SK-N-SH (cell line): ENCODE data around the gene BRINP1. TPM values are rescaled to one million over a fixed set of nuclear protein-coding genes. Genes with fewer than 3 reads are reported as not detected.

Experiments
- CTCF ChIA-PET: fragments of 300-600, 350-600 bp; formaldehyde crosslinking; extraction: SDS; loops from one replicate; lab custom pipeline; 2021; lab: Yijun Ruan, JAX
- POLR2A ChIA-PET: fragments of 350-600 bp; sonication (Branson Sonifier 250); formaldehyde crosslinking; extraction: SDS; loops from one replicate; lab custom pipeline; 2020; ENCODE audit warnings: antibody characterized with exemption, inconsistent platforms; lab: Yijun Ruan, JAX
- DNase-seq: peaks from one replicate; pipeline ENCODE4 v3.0.0; 2012
- H2AFZ ChIP-seq: fragments of 200-600 bp; sonication (generic); 2 replicates; pipeline ENCODE4 v1.8.1; 2016; ENCODE audit warnings: antibody characterized with exemption, mild to moderate bottlenecking, low read depth
- H3F3A ChIP-seq: fragments of 200-600 bp; sonication (generic); replicated peaks from 2 replicates; pipeline ENCODE3; 2016; ENCODE audit warnings: antibody characterized with exemption, mild to moderate bottlenecking; ENCODE audit not compliant: insufficient read depth
- H3K27ac ChIP-seq, 2 experiments: fragments of 200-500 bp in 1 of 2; fragments of 200-600 bp in 1 of 2; sonication (Bioruptor generic) in 1 of 2; sonication (generic), shearing (Covaris generic) in 1 of 2; 2 replicates each; pipeline versions ENCODE4 v1.5.1 to v1.6.1; 2014 to 2016; ENCODE audit warnings: low read depth in 2 of 2, inconsistent platforms in 1 of 2, low read length in 1 of 2, mild to moderate bottlenecking in 1 of 2, mixed read lengths in 1 of 2
- H3K27me3 ChIP-seq: fragments of 200-600 bp; sonication (generic), shearing (Covaris generic); 2 replicates; pipeline ENCODE4 v1.6.1; 2016; ENCODE audit warnings: mixed run types; ENCODE audit not compliant: insufficient read depth
- H3K36me3 ChIP-seq, 2 experiments: fragments of 200-500 bp in 1 of 2; fragments of 200-600 bp in 1 of 2; sonication (Bioruptor generic) in 1 of 2; sonication (generic) in 1 of 2; replicated peaks in 1 of 2; 2 replicates each; pipeline versions ENCODE3 to v1.5.1; 2014 to 2016; ENCODE audit warnings: low read length in 1 of 2, mild to moderate bottlenecking in 1 of 2; ENCODE audit not compliant: insufficient read depth in 2 of 2, control insufficient read depth in 1 of 2
- H3K4me1 ChIP-seq, 2 experiments: fragments of 200-500 bp in 1 of 2; fragments of 200-600 bp in 1 of 2; sonication (Bioruptor generic) in 1 of 2; sonication (generic), shearing (Covaris generic) in 1 of 2; 2 replicates each; pipeline versions ENCODE4 v1.5.1 to v1.6.1; 2014 to 2016; ENCODE audit warnings: low read depth in 1 of 2, low read length in 1 of 2, mixed run types in 1 of 2; ENCODE audit not compliant: insufficient read depth in 2 of 2, control insufficient read depth in 1 of 2
- H3K4me2 ChIP-seq: fragments of 200-600 bp; sonication (generic), shearing (Covaris generic); 2 replicates; pipeline ENCODE4 v1.6.1; 2017; ENCODE audit warnings: mixed run types
- H3K4me3 ChIP-seq, 2 experiments: fragments of 200-500 bp in 1 of 2; fragments of 200-600 bp in 1 of 2; sonication (Bioruptor generic) in 1 of 2; sonication (generic), shearing (Covaris generic) in 1 of 2; 2 replicates each; pipeline versions ENCODE4 v1.5.1 to v1.8.1; 2014 to 2016; ENCODE audit warnings: low read depth in 2 of 2, inconsistent platforms in 1 of 2, low read length in 1 of 2, mild to moderate bottlenecking in 1 of 2, mixed read lengths in 1 of 2, moderate library complexity in 1 of 2
- H3K79me2 ChIP-seq: fragments of 200-600 bp; sonication (generic); 2 replicates; pipeline ENCODE4 v1.8.1; 2017; ENCODE audit warnings: mild to moderate bottlenecking; ENCODE audit not compliant: insufficient read depth
- H3K9ac ChIP-seq: fragments of 200-600 bp; sonication (generic); 2 replicates; pipeline ENCODE4 v1.6.1; 2017; ENCODE audit warnings: mixed run types
- H3K9me2 ChIP-seq: fragments of 200-600 bp; sonication (generic); 2 replicates; pipeline ENCODE4 v1.6.1; 2017; ENCODE audit warnings: mixed run types
- H3K9me3 ChIP-seq: fragments of 200-600 bp; sonication (generic); 2 replicates; pipeline ENCODE4 v1.6.1; 2017; ENCODE audit warnings: mixed run types, mild to moderate bottlenecking, moderate library complexity
- H4K20me1 ChIP-seq: fragments of 200-600 bp; sonication (generic); 2 replicates; pipeline ENCODE4 v1.6.1; 2017; ENCODE audit warnings: mild to moderate bottlenecking, mixed run types; ENCODE audit not compliant: insufficient read depth
- CHD2 ChIP-seq: fragments of 150-350 bp; IDR thresholded peaks from 2 replicates; pipeline ENCODE4 v1.6.1; 2018; ENCODE audit warnings: low read length; ENCODE audit not compliant: partially characterized antibody
- ELF1 ChIP-seq: IDR thresholded peaks from 2 replicates; pipeline ENCODE4 v1.4.0; 2012
- FOSL2 ChIP-seq: IDR thresholded peaks from 2 replicates; pipeline ENCODE4 v1.4.0; 2012; ENCODE audit warnings: low read depth, mild to moderate bottlenecking, moderate library complexity, borderline replicate concordance
- FOXJ3 ChIP-seq: sonication (generic); formaldehyde crosslinking; IDR thresholded peaks from 2 replicates; pipeline ENCODE4 v1.5.1; 2020; ENCODE audit warnings: mild to moderate bottlenecking, missing genetic modification reagents
- FOXM1 ChIP-seq: IDR thresholded peaks from 2 replicates; pipeline ENCODE4 v1.4.0; 2012; ENCODE audit warnings: low read depth, mild to moderate bottlenecking
- GABPA ChIP-seq: IDR thresholded peaks from 2 replicates; pipeline ENCODE4 v1.4.0; 2012; ENCODE audit warnings: low read depth, mild to moderate bottlenecking
- JUND ChIP-seq: IDR thresholded peaks from 2 replicates; pipeline ENCODE4 v1.4.0; 2012
- MAX ChIP-seq: IDR thresholded peaks from 2 replicates; pipeline ENCODE4 v1.4.0; 2012; ENCODE audit warnings: low read depth
- NFIC ChIP-seq: IDR thresholded peaks from 2 replicates; pipeline ENCODE4 v1.4.0; 2012; ENCODE audit warnings: borderline replicate concordance
- POLR2AphosphoS5 ChIP-seq: IDR thresholded peaks from 2 replicates; pipeline ENCODE4 v1.6.1; 2012; ENCODE audit warnings: low read depth, low read length
- RAD21 ChIP-seq: IDR thresholded peaks from 2 replicates; pipeline ENCODE4 v1.6.1; 2012; ENCODE audit warnings: mild to moderate bottlenecking, low read length
- REST ChIP-seq: IDR thresholded peaks from 2 replicates; pipeline ENCODE4 v1.6.1; 2012; ENCODE audit warnings: mild to moderate bottlenecking, low read depth, low read length, moderate library complexity
- RFX5 ChIP-seq: IDR thresholded peaks from 2 replicates; pipeline ENCODE4 v1.6.1; 2012; ENCODE audit warnings: mild to moderate bottlenecking, improper control_type of control experiment, low read length
- RXRA ChIP-seq: IDR thresholded peaks from 2 replicates; pipeline ENCODE4 v1.4.0; 2012; ENCODE audit warnings: low read depth, mild to moderate bottlenecking, borderline replicate concordance
- SIN3A ChIP-seq: IDR thresholded peaks from 2 replicates; pipeline ENCODE4 v1.6.1; 2012; ENCODE audit warnings: low read depth, mild to moderate bottlenecking, low read length, moderate library complexity, borderline replicate concordance
- TCF12 ChIP-seq: IDR thresholded peaks from 2 replicates; pipeline ENCODE4 v1.4.0; 2012
- USF1 ChIP-seq: IDR thresholded peaks from 2 replicates; pipeline ENCODE4 v1.4.0; 2012; ENCODE audit warnings: low read depth, borderline replicate concordance
- ZBTB33 ChIP-seq: IDR thresholded peaks from 2 replicates; pipeline ENCODE4 v1.4.0; 2012; ENCODE audit warnings: low read depth, borderline replicate concordance
- WGBS: methylation state at CpG from one replicate; pipeline ENCODE4 v1.1.6; 2017; ENCODE audit warnings: low lambda C conversion rate; 5-methylcytosine and 5-hydroxymethylcytosine counted together
- polyA plus RNA-seq, 3 experiments: library from polyadenylated mRNA; depleted of rRNA; stranded (reverse); fragments of >200 nt; gene quantifications; 2 replicates each; pipeline ENCODE4 v1.2.3, GENCODE V29; 2012

Gene BRINP1
- polyA plus RNA-seq, 1 of the 3 experiments (the other 2 are of a cell fraction): 0.41 TPM

GRCh38 chr9:119280740-119281485 is 88.3 kb downstream of the BRINP1 start:
- H2AFZ ChIP-seq: no peak overlapping the region
- no peak for DNase-seq
- no peaks in the 10 kb centered on the region for H3K9me2 ChIP-seq
- H3K4me1 ChIP-seq: no peaks in the 10 kb centered on the region; a peak in 1 of 4 replicates
- CTCF ChIA-PET: no interaction called here
- no peaks in the 10 kb centered on the region for H3K27me3 ChIP-seq
- H3K9ac ChIP-seq: no peak overlapping the region
- no peak overlapping the region for H3K4me3 ChIP-seq
- POLR2A ChIA-PET: no interaction called here
- no peak overlapping the region for H3K4me2 ChIP-seq
- H3K9me3 ChIP-seq: no peaks in the 10 kb centered on the region
- no peaks in the 10 kb centered on the region for H3F3A ChIP-seq
- TF ChIP-seq FOSL2: no peak
- TF ChIP-seq RAD21: no peak
- TF ChIP-seq JUND: no peak
- no peak for TF ChIP-seq MAX
- TF ChIP-seq ELF1: no peak
- TF ChIP-seq TCF12: no peak
- TF ChIP-seq CHD2: no peak
- TF ChIP-seq FOXM1: no peak
- TF ChIP-seq GABPA: no peak
- no peak for TF ChIP-seq SIN3A
- no peak for TF ChIP-seq USF1
- no peak for TF ChIP-seq ZBTB33
- TF ChIP-seq RXRA: no peak
- TF ChIP-seq REST: no peak
- TF ChIP-seq NFIC: no peak
- no peak for TF ChIP-seq RFX5
- TF ChIP-seq POLR2AphosphoS5: no peak
- no peak for TF ChIP-seq FOXJ3 (CRISPR knock-in tag)
- no peak overlapping the region for H3K27ac ChIP-seq
- no peaks in the 10 kb centered on the region for H3K36me3 ChIP-seq
- H4K20me1 ChIP-seq: no peaks in the 10 kb centered on the region
- H3K79me2 ChIP-seq: no peaks in the 10 kb centered on the region
- WGBS: 47% methylated on average over 1 of the region's 1 CpG
